GM13977 (cell line): ENCODE results near the gene DFFA.

Experiments used
- DNase-seq: peaks from one replicate; pipeline ENCODE4 v3.0.0; 2012; ENCODE audit warnings: low spot score
- CTCF ChIP-seq: IDR thresholded peaks from 2 replicates; pipeline ENCODE4 v1.5.1; 2012; ENCODE audit warnings: mild to moderate bottlenecking, control low read depth; ENCODE audit not compliant: insufficient read depth; ENCODE audit errors: extremely low read depth, missing control alignments
- in situ Hi-C: fragments of 300-500 bp; cut with MboI; formaldehyde crosslinking; loops from one replicate; pipeline ENCODE4 v1.12.0; 2022; ENCODE audit warnings: low sequenced_read_pairs, low pct_unique_long_range_greater_than_20kb, mixed read lengths, inconsistent platforms; ENCODE audit not compliant: unreplicated experiment

Gene DFFA

DNA sequence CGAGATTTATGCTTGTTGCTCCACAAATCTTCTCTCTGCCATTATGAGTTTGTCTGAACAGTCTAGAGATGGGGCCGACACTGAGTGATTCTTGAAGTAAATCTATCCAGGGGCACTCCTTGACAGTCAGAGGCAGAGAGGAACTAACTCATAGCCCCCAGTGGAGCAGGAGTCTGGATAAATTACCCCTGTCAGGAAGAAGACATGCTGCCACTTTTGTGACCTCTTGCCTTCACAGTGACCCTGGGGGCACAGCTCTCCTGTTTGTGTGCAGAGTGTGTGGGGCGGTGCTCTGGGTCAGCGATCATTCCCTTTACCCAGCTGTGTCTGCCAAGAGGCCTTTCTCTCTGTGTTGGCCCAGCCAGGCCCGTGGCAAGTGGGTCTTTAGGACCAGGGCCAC lies 31.9 kb upstream of the DFFA start:
- TF ChIP-seq CTCF: no peak
- in situ Hi-C loops: loop anchor here (25.0 kb wide), 1 partner anchor 433 kb away; no protein-coding TSS in a partner anchor
- no peak for DNase-seq

DNA sequence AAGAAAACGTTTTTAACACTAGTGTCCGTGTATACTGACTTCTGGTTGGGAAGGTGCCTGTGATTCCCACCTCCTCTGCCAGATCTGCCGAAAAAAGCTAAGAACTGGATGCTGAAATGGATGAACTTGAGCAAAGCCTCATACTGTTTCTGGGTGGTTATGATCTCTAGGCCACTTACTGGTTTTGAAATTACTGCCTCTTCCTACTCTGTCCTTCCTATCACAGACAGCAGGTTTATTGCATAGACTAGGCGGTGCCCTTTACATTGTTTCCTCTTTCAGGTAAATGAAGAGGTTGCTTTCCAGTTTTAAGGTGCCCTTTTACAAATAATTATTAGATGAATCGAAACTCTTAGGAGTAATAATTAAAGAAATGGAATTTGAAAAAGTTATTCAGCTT lies 29.9 kb upstream of the DFFA start:
- in situ Hi-C loops: loop anchor here (25.0 kb wide), 1 partner anchor 435 kb away; no protein-coding TSS in a partner anchor
- DNase-seq: no peak

DNA sequence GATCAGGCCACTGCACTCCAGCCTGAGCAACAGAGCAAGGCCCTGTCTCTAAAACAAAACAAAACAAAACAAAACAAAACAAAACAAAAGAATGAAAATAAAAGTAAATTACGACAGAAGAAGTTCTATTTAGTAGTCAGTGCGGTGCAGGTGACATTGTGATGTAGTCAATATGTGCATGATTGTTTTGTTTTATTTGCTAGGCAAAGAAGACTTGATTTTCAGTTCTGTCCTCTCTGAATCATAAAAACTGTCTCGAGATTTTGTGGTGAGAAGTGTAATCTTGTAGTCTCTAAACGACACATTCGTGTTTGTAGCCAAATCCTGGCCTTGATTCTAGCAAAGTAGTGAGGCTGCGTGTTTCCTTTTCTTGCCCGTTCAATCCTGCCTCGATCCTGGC lies 25.9 kb upstream of the DFFA start:
- in situ Hi-C loops: no loop called here
- DNase-seq: no peak
- TF ChIP-seq CTCF: no peak

More for the DNA sequence above, 29.9 kb upstream of the DFFA start:
- no peak for TF ChIP-seq CTCF

GRCh38 chr1:10497109-10497508 lies 24.8 kb upstream of the DFFA start:
- in situ Hi-C loops: no loop called here
- no peak for DNase-seq

GRCh38 chr1:10495952-10496351 lies 23.6 kb upstream of the DFFA start:
- no peak for DNase-seq
- no peak for TF ChIP-seq CTCF
- in situ Hi-C loops: no loop called here

More at GRCh38 chr1:10497109-10497508, 24.8 kb upstream of the DFFA start:
- no peak for TF ChIP-seq CTCF

GRCh38 chr1:10495475-10495817 lies 23.1 kb upstream of the DFFA start:
- in situ Hi-C loops: no loop called here
- no peak for DNase-seq
- TF ChIP-seq CTCF: no peak
